Prostate gland (tissue), 2 donors: Measurements from ENCODE around the gene TBX18.

ENCODE experiments used
- CTCF ChIP-seq, 4 experiments: fragments of 200-600 bp in 2 of 4; fragments of 450-650 bp in 2 of 4; sonication (generic) in 2 of 4; IDR thresholded peaks; 1 replicate in 3 of 4; 2 replicates in 1 of 4; pipeline ENCODE4 v1.5.1; 2016 to 2019; ENCODE audit warnings: antibody characterized with exemption in 4 of 4, mild to moderate bottlenecking in 2 of 4, moderate library complexity in 2 of 4
- POLR2A ChIP-seq: fragments of 450-650 bp; IDR thresholded peaks from one replicate; pipeline ENCODE4 v1.6.1; 2016; ENCODE audit warnings: antibody characterized with exemption, mild to moderate bottlenecking
- POLR2AphosphoS5 ChIP-seq: sonication (generic); formaldehyde crosslinking; IDR thresholded peaks from one replicate; pipeline ENCODE4 v1.6.1; 2017; ENCODE audit warnings: antibody characterized with exemption

GRCh38 chr6:84691978-84692623 is 72.3 kb downstream of the TBX18 start:
- TF ChIP-seq CTCF (IDR thresholded peaks at IDR 0.05) (no peak), POLR2A (no peak), POLR2AphosphoS5 (no peak)
